Naive thymus-derived CD4-positive, alpha-beta T cell (primary cell): ENCODE measurements around the gene ADCYAP1. TPM values are rescaled to one million over a fixed set of nuclear protein-coding genes. Genes with fewer than 3 reads are reported as not detected.

Source experiments
- ATAC-seq: fragments of 150-1000 bp; cut with Tn5 transposase; 2 replicates; pipeline ENCODE4 v1.10.0; 2021; ENCODE audit warnings: mild to moderate bottlenecking, moderate library complexity
- CTCF ChIA-PET: fragments of 350-600 bp; sonication (Branson Sonifier 250); formaldehyde crosslinking; loops from one replicate; lab custom pipeline; 2021; ENCODE audit warnings: antibody characterized with exemption; lab: Charles Lee
- POLR2A ChIA-PET: fragments of 350-600 bp; sonication (Branson Sonifier 250); formaldehyde crosslinking; loops from one replicate; lab custom pipeline; 2021; ENCODE audit warnings: antibody characterized with exemption, inconsistent platforms; lab: Charles Lee
- DNase-seq, 9 donors: peaks; one replicate each; pipeline versions ENCODE4 v3.0.0 to v3.0.0-alpha.2; 2020 to 2022; ENCODE audit warnings: mixed read lengths in 1 of 9
- H3K27ac ChIP-seq: one replicate; pipeline ENCODE4 v1.7.0; 2013; ENCODE audit warnings: mild to moderate bottlenecking, low read depth, low read length, moderate library complexity
- H3K27me3 ChIP-seq, 2 donors: one replicate each; pipeline ENCODE4 v1.7.0; 2013; ENCODE audit warnings: low read length in 2 of 2, mild to moderate bottlenecking in 2 of 2, moderate library complexity in 2 of 2; ENCODE audit not compliant: control insufficient read depth in 2 of 2, insufficient read depth in 2 of 2
- H3K36me3 ChIP-seq, 3 experiments: 1 replicate in 2 of 3; 2 replicates in 1 of 3; pipeline ENCODE4 v1.7.0; 2013; ENCODE audit warnings: low read length in 3 of 3, mild to moderate bottlenecking in 3 of 3, moderate library complexity in 1 of 3; ENCODE audit not compliant: insufficient read depth in 3 of 3, control insufficient read depth in 2 of 3
- H3K4me1 ChIP-seq, 2 donors: one replicate each; pipeline ENCODE4 v1.7.0; 2013; ENCODE audit warnings: low read length in 2 of 2, mild to moderate bottlenecking in 2 of 2, moderate library complexity in 1 of 2; ENCODE audit not compliant: control insufficient read depth in 2 of 2, insufficient read depth in 2 of 2
- H3K4me3 ChIP-seq: 2 replicates; pipeline ENCODE4 v1.7.0; 2013; ENCODE audit warnings: mild to moderate bottlenecking, low read length
- H3K9me3 ChIP-seq, 3 experiments: 1 replicate in 2 of 3; 2 replicates in 1 of 3; pipeline ENCODE4 v1.7.0; 2013; ENCODE audit warnings: low read length in 3 of 3; ENCODE audit not compliant: control insufficient read depth in 2 of 3
- H3K27ac Mint-ChIP-seq, 9 donors: one replicate each; pipeline ENCODE4 v1.8.0; 2020 to 2022; ENCODE audit warnings: mixed read lengths in 9 of 9, mild to moderate bottlenecking in 8 of 9, moderate library complexity in 5 of 9, inconsistent platforms in 2 of 9
- H3K27me3 Mint-ChIP-seq, 5 donors: one replicate each; pipeline ENCODE4 v1.8.0; 2021 to 2022; ENCODE audit warnings: mixed read lengths in 5 of 5, mild to moderate bottlenecking in 1 of 5
- H3K36me3 Mint-ChIP-seq, 5 donors: one replicate each; pipeline ENCODE4 v1.8.0; 2020 to 2022; ENCODE audit warnings: mixed read lengths in 5 of 5, mild to moderate bottlenecking in 3 of 5, inconsistent platforms in 1 of 5
- H3K4me1 Mint-ChIP-seq, 7 donors: one replicate each; pipeline ENCODE4 v1.8.0; 2020 to 2022; ENCODE audit warnings: mixed read lengths in 7 of 7, mild to moderate bottlenecking in 3 of 7, inconsistent platforms in 1 of 7
- H3K4me3 Mint-ChIP-seq, 10 donors: one replicate each; pipeline ENCODE4 v1.8.0; 2020 to 2022; ENCODE audit warnings: mild to moderate bottlenecking in 10 of 10, mixed read lengths in 10 of 10, moderate library complexity in 6 of 10, inconsistent platforms in 2 of 10
- H3K9me3 Mint-ChIP-seq, 11 donors: one replicate each; pipeline ENCODE4 v1.8.0; 2020 to 2022; ENCODE audit warnings: mixed read lengths in 11 of 11, mild to moderate bottlenecking in 4 of 11, inconsistent platforms in 1 of 11, moderate library complexity in 1 of 11
- intact Hi-C, 2 donors: fragments of 100-400 bp; cut with micrococcal nuclease; formaldehyde crosslinking; loops; one replicate each; pipeline ENCODE4 v1.15.1; 2023
- polyA plus RNA-seq, 2 donors: library from polyadenylated mRNA; unstranded; fragments of 300-500 nt; fragmentation: Illumina TruSeq; gene quantifications; one replicate each; pipeline ENCODE4 v1.2.3, GENCODE V29; 2021
- total RNA-seq, 6 experiments: library from RNA in 5 of 6; stranded (reverse) in 5 of 6; gene quantifications; 1 replicate in 5 of 6; 2 replicates in 1 of 6; pipeline ENCODE4 v1.2.3 and lab custom pipeline; 2021 to 2026

Gene ADCYAP1
- total and polyA plus RNA-seq, 7 experiments from 2014 or later: 0.34 TPM; not detected in 5

- CTCF ChIA-PET: no interaction called here
Measured at GRCh38 chr18:877238-877637, 27.4 kb upstream of the ADCYAP1 start.

DNA sequence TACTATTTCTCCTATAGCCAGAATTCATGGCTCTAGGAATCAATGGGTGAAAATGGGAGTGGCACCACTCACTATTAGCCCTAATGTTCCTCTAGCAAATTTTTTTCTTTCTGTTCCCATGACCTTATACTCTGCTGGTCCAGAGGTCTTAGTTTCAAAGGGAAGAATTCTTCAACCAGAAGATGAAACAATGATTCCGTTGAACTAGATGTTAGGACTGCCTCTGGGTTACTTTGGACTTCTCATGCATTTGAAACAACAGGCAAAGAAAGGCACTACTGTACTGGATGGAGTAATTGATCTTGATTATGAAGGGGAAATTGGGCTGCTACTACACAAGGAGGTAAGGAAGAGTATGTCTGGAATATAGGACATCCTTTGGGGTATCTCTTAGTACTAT is 18.6 kb upstream of the ADCYAP1 start:
- Histone ChIP-seq H3K4me1 (no peaks in the 10 kb centered on the region), H3K4me3 (no peak overlapping the region), H3K27me3 (no peaks in the 10 kb centered on the region), H3K27ac (no peak overlapping the region), H3K36me3 (no peaks in the 10 kb centered on the region), H3K9me3 (no peaks in the 10 kb centered on the region)
- ATAC-seq (no peak), DNase-seq (no peak)
- CTCF ChIA-PET: no interaction called here
- Mint-ChIP-seq H3K4me1 (no peaks in the 10 kb centered on the region), H3K36me3 (no peaks in the 10 kb centered on the region), H3K27ac (no peak overlapping the region), H3K4me3 (no peak overlapping the region), H3K9me3 (peaks cover 0 to 6% (median 0%) of the 10 kb centered on the region in 11 donors), H3K27me3 (peaks cover 0 to 16% (median 9%) of the 10 kb centered on the region in 5 donors)
- intact Hi-C loops: no loop called here
- POLR2A ChIA-PET: no interaction called here

More at GRCh38 chr18:877238-877637, 27.4 kb upstream of the ADCYAP1 start:
- POLR2A ChIA-PET: no interaction called here
- peaks cover 3 to 20% (median 6%) of the 10 kb centered on the region in 5 donors for H3K27me3 Mint-ChIP-seq
- intact Hi-C loops: no loop called here
- DNase-seq (no peak), ATAC-seq (no peak)
- H3K4me1 Mint-ChIP-seq: peaks cover 0 to 20% (median 12%) of the 10 kb centered on the region in 7 donors
- Histone ChIP-seq H3K4me1 (peaks cover 0 to 3% of the 10 kb centered on the region in 2 donors), H3K36me3 (no peaks in the 10 kb centered on the region), H3K9me3 (no peaks in the 10 kb centered on the region), H3K27me3 (no peaks in the 10 kb centered on the region), H3K4me3 (no peak overlapping the region), H3K27ac (no peak overlapping the region)
- no peak overlapping the region for H3K4me3 Mint-ChIP-seq
- H3K27ac Mint-ChIP-seq: no peak overlapping the region
- peaks cover 0 to 21% (median 0%) of the 10 kb centered on the region in 11 donors for H3K9me3 Mint-ChIP-seq
- peaks cover 0 to 2% (median 0%) of the 10 kb centered on the region in 5 donors for H3K36me3 Mint-ChIP-seq

GRCh38 chr18:887716-888115 is 17.0 kb upstream of the ADCYAP1 start:
- no peak overlapping the region for H3K27ac Mint-ChIP-seq
- H3K4me1 ChIP-seq: no peaks in the 10 kb centered on the region
- intact Hi-C loops: no loop called here
- POLR2A ChIA-PET: no interaction called here
- H3K4me3 ChIP-seq: no peak overlapping the region
- no peak overlapping the region for H3K27ac ChIP-seq
- no peaks in the 10 kb centered on the region for H3K4me1 Mint-ChIP-seq
- CTCF ChIA-PET: no interaction called here
- peaks cover 0 to 20% (median 12%) of the 10 kb centered on the region in 5 donors for H3K27me3 Mint-ChIP-seq
- DNase-seq (no peak), ATAC-seq (no peak)
- H3K36me3 ChIP-seq: no peaks in the 10 kb centered on the region
- no peaks in the 10 kb centered on the region for H3K36me3 Mint-ChIP-seq
- no peak overlapping the region for H3K4me3 Mint-ChIP-seq
- peaks cover 0 to 6% (median 0%) of the 10 kb centered on the region in 11 donors for H3K9me3 Mint-ChIP-seq
- no peaks in the 10 kb centered on the region for H3K27me3 ChIP-seq
- H3K9me3 ChIP-seq: no peaks in the 10 kb centered on the region

DNA sequence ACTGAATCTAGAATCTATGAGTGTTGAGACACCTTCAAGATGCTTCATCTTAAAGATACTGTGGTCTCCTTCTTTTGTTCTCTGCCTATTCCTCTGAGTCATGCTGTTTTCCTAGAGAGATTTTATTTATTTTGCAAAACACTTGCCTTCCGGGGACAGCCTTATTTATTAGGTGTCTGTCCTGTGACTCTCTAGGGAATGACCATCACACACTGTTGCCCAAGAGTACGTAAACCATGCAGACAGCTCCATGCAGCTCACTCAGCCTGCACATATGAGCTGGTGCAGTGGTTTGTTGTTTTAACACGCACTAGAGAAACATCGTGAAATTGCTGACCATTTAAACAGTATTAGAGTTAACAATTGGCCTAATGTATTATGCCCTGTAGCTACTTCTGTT is 12.4 kb upstream of the ADCYAP1 start:
- ChIA-PET POLR2A (no interaction called here), CTCF (no interaction called here)
- peaks cover 2 to 34% (median 23%) of the 10 kb centered on the region in 5 donors for H3K27me3 Mint-ChIP-seq
- H3K27ac Mint-ChIP-seq: no peak overlapping the region
- H3K4me1 ChIP-seq: no peaks in the 10 kb centered on the region
- intact Hi-C loops: no loop called here
- no peaks in the 10 kb centered on the region for H3K27me3 ChIP-seq
- ATAC-seq (no peak), DNase-seq (no peak)
- H3K9me3 Mint-ChIP-seq: peaks cover 0 to 6% (median 0%) of the 10 kb centered on the region in 11 donors
- no peak overlapping the region for H3K4me3 ChIP-seq
- no peaks in the 10 kb centered on the region for H3K9me3 ChIP-seq
- no peaks in the 10 kb centered on the region for H3K36me3 ChIP-seq
- no peak overlapping the region for H3K4me3 Mint-ChIP-seq
- no peaks in the 10 kb centered on the region for H3K36me3 Mint-ChIP-seq
- no peak overlapping the region for H3K27ac ChIP-seq
- H3K4me1 Mint-ChIP-seq: no peaks in the 10 kb centered on the region

DNA sequence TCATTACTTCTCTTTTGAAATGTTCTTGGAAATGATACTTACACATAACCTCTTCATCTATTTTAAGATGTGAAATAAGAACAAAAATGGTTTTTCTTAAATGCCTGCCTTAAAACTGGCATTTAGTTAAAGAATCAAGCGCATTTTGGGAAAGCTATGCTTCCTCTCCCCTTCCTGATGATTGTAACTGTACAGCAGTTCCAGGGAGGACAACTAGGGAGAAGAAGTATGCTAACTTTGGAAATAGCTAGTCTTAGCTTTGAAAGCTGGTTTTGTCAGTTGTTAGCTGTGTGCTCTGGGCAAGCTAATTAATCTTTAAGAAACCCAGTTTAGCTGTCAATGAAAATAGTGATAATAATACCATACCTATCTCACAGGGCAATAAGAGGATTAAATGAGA is 8.4 kb upstream of the ADCYAP1 start:
- Histone ChIP-seq H3K4me3 (no peak overlapping the region), H3K4me1 (no peaks in the 10 kb centered on the region), H3K27ac (no peak overlapping the region), H3K36me3 (no peaks in the 10 kb centered on the region), H3K27me3 (peaks cover 0 to 4% of the 10 kb centered on the region in 2 donors), H3K9me3 (no peaks in the 10 kb centered on the region)
- no peak overlapping the region for H3K4me3 Mint-ChIP-seq
- no peaks in the 10 kb centered on the region for H3K4me1 Mint-ChIP-seq
- no peak overlapping the region for H3K27ac Mint-ChIP-seq
- ATAC-seq (no peak), DNase-seq (no peak)
- no peaks in the 10 kb centered on the region for H3K36me3 Mint-ChIP-seq
- POLR2A ChIA-PET: no interaction called here
- CTCF ChIA-PET: no interaction called here
- H3K9me3 Mint-ChIP-seq: no peaks in the 10 kb centered on the region
- H3K27me3 Mint-ChIP-seq: peaks cover 11 to 60% (median 39%) of the 10 kb centered on the region in 5 donors
- intact Hi-C loops: no loop called here

DNA sequence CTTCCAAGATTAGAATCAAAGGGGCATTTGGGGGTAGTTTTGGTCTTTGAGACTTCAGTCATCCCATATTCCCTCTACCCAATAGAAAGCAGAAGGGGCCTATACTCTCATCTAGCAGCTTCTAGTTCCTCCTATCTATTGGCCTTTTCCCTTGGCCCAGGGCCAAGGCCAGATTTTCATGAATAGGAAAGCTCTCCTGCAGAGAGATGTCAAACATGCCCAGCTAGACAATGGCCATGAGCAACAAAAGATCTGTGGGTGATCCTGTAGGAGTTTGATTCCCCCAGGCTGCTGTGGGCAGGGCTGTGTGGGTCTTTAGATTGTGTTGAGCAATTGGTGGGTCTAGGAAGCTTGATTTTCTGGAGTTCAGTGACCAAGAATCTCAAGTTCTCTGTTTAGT is 2.9 kb upstream of the ADCYAP1 start:
- Mint-ChIP-seq H3K4me3 (no peak overlapping the region), H3K9me3 (peaks cover 0 to 24% (median 8%) of the 10 kb centered on the region in 11 donors), H3K27me3 (peaks cover 61 to 81% (median 74%) of the 10 kb centered on the region in 5 donors), H3K36me3 (peaks cover 0 to 10% (median 6%) of the 10 kb centered on the region in 5 donors), H3K27ac (no peak overlapping the region), H3K4me1 (peaks cover 0 to 15% (median 8%) of the 10 kb centered on the region in 7 donors)
- no peaks in the 10 kb centered on the region for H3K9me3 ChIP-seq
- no peak overlapping the region for H3K4me3 ChIP-seq
- no peak for DNase-seq
- intact Hi-C loops: no loop called here
- no peaks in the 10 kb centered on the region for H3K36me3 ChIP-seq
- H3K27me3 ChIP-seq: peaks cover 0 to 20% of the 10 kb centered on the region in 2 donors
- ATAC-seq: no peak
- ChIA-PET POLR2A (no interaction called here), CTCF (no interaction called here)
- H3K4me1 ChIP-seq: peaks cover 2 to 5% of the 10 kb centered on the region in 2 donors
- no peak overlapping the region for H3K27ac ChIP-seq

GRCh38 chr18:902229-902628 is 2.4 kb upstream of the ADCYAP1 start:
- Histone ChIP-seq H3K4me1 (peaks cover 5 to 8% of the 10 kb centered on the region in 2 donors), H3K27me3 (peaks cover 0 to 22% of the 10 kb centered on the region in 2 donors), H3K27ac (no peak overlapping the region), H3K36me3 (no peaks in the 10 kb centered on the region), H3K4me3 (no peak overlapping the region), H3K9me3 (no peaks in the 10 kb centered on the region)
- H3K27ac Mint-ChIP-seq: no peak overlapping the region
- peaks cover 0 to 24% (median 8%) of the 10 kb centered on the region in 11 donors for H3K9me3 Mint-ChIP-seq
- ChIA-PET POLR2A (no interaction called here), CTCF (no interaction called here)
- intact Hi-C loops: no loop called here
- no peak overlapping the region for H3K4me3 Mint-ChIP-seq
- no peak for ATAC-seq
- DNase-seq: no peak
- peaks cover 0 to 10% (median 6%) of the 10 kb centered on the region in 5 donors for H3K36me3 Mint-ChIP-seq
- peaks cover 0 to 17% (median 9%) of the 10 kb centered on the region in 7 donors for H3K4me1 Mint-ChIP-seq
- H3K27me3 Mint-ChIP-seq: peaks cover 63 to 83% (median 76%) of the 10 kb centered on the region in 5 donors
